CD4-positive, alpha-beta T cell treated with Interferon gamma for 1 hour (primary cell): ENCODE results near the gene CELF2.

Source experiments
- DNase-seq: peaks from one replicate; pipeline ENCODE4 v3.0.0-alpha.2; 2020

CELF2 gene

DNA sequence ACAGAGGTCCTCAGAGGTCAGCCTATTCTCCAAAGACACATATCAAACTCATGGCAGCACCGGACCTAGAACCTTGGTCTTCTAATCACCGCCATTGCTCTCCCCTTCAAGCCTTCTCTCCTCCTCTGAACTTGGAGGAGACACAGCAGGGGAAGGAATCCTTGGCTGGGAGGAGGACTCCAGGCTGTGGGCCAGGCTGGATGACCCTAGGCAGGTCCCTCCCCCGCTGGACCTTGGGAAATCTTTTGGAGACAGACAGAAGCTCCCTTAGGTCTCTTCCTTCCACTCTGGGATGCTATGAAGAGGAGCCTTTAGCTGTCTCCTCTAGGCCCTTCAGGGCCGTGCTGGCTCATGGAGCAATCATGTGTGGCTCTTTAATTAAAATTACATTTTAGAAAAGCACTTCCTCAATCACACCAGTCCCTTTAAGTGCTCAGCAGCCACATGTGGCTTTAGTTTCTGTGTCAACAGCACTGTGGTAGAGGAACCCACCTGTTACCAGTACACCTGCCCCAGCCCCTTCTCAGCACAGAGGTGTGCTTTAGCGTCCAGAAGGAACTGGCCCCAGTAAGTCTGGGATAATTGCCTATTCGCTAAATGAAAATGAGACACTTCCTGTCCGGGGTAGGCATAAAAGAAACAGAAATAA lies 238.2 kb downstream of the CELF2 start:
- no peak for DNase-seq

GRCh38 chr10:11256896-11257295 lies 239.2 kb downstream of the CELF2 start:
- DNase-seq, result no peak

DNA sequence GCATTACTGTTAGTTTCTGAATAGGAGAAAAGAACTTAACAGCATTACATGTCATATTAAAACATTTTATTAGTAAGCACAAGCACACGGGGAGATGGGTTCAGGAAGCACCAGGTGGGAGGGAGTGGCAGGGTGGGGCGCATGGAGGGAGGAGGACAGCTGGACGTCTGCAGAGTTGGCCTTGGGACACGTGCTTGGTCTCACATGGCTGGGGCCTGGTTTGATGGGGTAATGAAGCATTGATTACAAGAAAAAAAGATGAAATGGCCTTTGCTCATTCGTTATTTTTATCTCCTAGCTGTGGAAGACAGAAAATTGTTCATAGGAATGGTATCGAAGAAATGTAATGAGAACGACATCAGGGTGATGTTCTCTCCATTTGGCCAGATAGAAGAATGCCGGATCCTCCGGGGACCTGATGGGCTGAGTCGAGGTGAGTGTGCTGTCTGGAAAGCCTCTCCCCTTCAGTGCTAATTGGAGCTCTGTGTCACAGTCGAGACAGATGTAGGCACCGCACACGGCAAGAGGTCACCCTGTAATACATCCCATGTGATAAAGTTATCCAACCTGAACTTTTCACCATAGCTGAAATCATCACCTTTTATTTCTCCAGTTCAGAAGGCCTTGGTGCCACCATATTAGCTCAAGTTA lies 239.9 kb downstream of the CELF2 start:
- no peak for DNase-seq

- DNase-seq, result no peak
Observed at GRCh38 chr10:11260170-11260569, 242.5 kb downstream of the CELF2 start.

- DNase-seq, result no peak
Observed at GRCh38 chr10:11261143-11261542, 243.5 kb downstream of the CELF2 start.

DNA sequence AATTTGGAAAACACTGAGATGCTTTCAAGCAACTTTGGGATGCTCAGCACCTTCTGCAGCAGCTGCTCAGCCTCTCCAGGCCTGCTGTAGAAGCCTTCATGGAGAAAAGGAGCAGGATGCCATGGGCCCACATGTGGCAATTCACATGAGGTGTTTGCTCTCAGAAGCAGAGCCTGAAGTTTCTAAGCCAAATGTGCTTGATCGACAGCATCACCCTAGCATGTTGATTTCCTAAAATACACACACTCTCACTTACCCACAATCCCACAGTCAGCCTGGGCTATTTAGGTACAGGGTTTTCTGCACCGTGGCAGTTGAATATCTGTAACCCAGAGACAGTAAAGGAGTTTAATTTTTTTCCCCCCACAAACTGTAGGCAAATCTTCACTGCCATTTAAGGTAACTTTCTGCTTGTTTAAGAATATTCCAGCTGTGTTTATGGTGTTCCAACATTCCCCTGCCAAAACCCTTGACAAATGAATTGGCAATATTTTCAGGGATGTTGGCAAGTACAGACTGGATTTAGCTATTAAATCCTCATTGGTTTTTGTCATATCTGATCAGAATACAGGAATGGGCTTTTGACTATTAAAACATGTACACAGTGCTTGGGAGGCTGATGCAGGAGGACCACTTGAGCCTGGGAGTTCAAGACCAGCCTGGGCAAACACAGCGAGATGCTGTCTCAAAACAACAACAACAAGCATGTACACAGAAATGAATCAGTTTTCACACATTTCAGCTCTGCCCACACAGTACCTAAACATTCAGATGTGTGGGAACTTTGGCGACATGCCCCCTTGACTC lies 244.2 kb downstream of the CELF2 start:
- DNase-seq, result no peak

GRCh38 chr10:11262494-11263345 lies 245.0 kb downstream of the CELF2 start:
- no peak for DNase-seq

- no peak for DNase-seq
Observed at GRCh38 chr10:11263767-11264166, 246.1 kb downstream of the CELF2 start.

- DNase-seq, result no peak
Observed at GRCh38 chr10:11264296-11265048, 246.8 kb downstream of the CELF2 start.

DNA sequence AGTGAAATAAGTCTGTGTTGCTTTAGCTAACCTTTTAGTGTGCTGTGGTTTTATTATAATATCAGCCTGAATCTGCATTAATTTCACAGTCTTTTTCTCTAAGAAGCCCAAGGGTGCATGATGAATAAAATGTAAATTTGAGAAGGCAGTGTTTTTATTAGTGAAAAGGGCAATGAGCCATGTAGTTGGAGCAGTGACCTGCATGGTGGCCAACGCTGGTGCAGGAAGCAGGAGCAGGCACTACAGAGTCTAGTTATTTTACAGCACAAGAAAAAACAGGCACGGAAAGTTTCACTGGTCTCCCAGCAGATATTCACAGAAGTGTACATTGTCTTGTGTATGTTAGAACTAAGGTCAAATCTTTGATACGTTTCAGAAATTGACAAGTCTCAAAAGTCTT lies 247.8 kb downstream of the CELF2 start:
- DNase-seq, result no peak

DNA sequence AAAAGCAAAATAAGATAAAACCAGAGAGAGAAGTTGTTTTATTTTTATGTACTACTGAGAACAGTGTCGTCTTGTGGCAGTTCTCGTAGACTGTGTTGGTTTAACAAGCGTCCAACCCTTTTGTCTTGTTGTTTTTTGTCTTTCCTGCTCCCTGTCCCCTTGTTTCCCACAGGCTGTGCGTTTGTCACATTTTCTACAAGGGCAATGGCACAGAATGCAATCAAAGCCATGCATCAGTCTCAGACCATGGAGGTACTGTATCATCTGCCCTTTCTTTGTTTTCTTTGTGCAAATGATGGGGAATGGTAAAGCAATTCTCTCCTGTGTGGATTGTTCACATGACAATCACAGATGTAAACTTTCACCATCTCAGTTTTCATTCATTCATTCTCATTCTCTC lies 248.8 kb downstream of the CELF2 start:
- DNase-seq, result no peak

DNA sequence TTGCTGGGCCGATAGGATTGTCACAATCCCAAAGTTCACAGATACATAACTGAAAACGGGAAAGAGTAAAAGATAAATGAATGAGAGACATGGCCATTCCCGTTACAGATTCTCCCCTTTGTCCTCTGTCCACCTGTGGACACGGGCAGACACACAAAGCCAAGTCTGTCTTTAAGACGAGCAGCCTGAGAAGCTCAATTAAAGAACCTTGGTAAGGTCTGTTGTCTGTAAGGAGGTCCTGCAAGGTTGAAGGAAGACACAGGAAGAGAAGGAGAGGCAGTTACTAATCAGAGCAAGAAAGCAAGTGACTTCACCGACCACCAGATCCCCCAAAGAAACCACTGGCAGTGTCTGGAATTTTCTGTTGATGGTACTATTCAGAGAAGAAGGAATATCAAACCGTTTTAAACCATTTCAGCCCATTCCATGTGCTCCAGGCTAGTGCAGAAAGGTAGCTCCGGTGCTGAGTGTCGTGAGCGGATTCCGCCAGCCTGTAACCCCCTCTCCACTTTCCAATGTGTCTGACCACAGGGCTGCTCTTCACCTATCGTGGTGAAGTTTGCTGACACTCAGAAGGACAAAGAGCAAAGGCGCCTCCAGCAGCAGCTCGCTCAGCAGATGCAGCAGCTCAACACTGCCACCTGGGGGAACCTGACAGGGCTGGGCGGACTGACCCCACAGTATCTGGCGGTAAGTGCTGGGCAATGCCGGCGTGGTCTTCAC lies 252.6 kb downstream of the CELF2 start:
- peak; percentile 66 for DNase-seq

- no peak for DNase-seq
Observed at GRCh38 chr10:11270858-11271179, 253.1 kb downstream of the CELF2 start.

- DNase-seq, result no peak
Observed at GRCh38 chr10:11272915-11273389, 255.3 kb downstream of the CELF2 start.

- no peak for DNase-seq
Observed at GRCh38 chr10:11274452-11274851, 256.8 kb downstream of the CELF2 start.

DNA sequence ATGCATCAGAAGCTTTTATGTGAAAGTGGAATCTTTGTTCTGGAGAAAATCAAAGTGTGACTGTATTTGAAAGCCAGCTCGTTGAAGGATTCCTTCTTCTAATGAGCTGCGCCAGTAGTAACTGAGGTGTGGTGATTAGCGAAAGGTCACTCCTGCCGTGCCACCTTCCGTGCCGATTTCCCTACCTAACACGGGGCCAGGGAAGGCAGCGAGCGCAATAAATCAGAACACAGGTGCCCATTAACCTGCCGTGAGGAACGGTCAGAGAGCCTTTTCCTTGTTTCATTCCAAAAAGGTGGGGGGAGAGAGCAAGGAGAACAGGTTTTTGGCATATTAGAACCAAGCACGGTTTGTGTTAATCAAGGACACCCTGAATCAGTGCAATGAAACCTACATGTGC lies 258.0 kb downstream of the CELF2 start:
- no peak for DNase-seq

DNA sequence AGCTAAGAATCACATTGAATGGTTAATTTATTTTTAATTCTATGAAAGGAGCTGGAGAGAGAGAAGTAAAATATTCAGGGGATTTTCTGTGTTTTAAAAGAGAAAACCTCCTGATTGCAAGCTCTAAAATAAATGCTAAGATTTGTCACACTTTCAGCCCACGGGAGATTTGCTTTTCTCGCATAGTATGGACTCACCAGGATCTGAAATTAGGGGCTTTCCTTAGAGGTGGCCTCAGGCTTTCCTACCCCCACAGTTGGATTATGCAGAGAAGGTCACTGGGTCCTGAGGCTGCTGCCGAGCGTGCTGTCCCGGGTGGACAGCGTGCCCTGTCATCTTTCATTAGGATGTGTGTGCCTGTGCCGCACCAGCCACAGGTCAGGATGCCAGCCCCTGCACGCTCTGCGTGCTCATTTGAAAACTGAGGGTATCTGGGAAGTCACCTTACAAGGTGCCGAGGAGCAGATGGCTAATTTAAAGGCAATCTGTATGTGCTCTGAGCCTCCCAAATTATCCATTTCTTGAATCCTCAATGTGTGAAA lies 258.8 kb downstream of the CELF2 start:
- no peak for DNase-seq

DNA sequence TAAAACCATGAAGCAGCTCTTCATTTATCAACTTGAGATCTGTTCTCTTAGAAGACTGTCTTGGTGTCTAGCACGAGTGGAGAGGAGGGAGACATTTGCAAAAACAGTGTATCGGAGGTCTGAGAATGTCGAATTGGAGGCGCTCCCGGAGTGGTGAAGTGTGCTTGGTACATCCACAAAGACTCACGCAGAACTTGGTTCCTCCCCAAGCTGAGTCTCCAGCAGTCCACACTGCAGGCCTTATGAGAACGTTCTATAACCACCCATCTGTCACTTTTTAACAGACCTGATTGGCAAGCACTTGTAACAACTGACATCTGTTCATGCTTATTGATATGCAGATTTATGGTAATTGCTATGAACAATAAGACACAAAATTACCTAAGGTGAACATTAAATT lies 261.6 kb downstream of the CELF2 start:
- DNase-seq, result no peak

DNA sequence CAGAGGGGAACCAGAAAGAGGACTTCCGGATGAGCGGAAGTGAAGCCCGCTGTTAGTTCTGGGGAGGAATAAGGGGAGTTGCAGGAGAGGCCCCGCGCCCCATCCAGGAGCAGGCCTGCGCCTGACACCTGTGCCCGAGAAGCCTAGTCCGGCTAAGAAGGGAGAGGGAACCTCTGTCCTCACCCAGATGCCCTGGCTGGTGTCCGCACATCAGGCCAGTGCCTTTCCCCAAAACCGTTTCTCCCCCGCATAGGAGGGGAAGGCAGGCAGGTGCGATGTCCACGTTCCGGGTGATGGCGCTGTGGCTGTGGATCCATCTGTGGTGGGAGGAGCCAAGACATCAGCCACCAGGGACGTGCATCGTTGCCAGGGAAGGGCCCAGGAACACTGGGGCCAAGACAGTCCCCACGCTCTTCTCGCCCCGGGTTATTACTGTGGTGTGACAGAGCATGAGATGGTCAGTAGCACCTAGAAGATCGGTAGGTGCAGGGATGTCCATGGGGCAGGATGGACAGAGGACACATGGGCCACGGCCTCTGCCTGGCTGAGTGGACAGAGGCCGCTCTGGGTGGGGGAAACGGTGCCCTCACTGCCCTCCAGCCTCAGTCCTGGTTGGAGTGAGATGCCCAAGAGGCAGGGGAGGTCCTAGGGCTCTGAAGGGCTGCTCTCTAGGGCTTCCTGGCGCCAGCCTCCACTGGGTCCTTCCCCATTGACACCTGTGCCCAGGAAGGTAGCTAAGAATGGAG lies 262.7 kb downstream of the CELF2 start:
- DNase-seq, result no peak

DNA sequence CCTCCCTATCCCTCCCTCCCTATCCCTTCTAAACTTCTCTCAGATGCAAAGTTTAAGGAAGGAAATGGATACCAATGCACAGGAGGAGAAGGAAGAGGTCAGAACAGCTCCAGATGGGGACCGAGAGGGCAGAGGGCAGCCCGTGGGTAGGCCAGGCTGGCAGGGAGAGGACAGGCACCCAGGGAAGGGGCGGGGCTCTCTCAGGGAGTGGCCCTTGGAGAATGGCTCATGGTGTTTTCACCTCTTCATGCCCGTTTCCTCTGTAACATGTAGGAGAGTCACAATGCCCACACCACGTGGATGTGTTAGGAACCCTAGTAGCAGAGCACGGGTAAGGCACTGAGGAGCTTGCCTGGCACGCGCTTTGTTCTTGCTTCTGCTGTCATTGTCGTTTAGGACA lies 264.5 kb downstream of the CELF2 start:
- DNase-seq, result no peak

DNA sequence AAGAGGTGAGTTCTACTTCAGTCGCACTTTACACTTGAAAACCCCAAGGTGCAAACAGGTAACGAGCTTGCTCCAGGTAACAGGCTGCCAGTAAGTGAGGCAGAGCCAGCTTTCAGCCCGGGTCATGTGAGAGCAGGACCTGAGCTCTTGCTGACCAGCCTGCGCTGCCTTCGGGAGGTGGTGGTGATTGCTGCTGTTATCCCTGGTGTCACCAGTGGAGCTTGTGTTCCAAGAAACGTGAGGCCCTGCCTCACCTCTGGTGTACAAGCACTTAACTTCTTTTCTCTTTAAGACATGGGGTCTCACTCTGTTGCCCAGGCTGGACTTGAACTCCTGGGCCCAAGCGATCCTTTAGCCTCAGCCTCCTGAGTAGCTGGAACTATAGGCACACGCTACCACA lies 265.0 kb downstream of the CELF2 start:
- DNase-seq, result no peak
